Astrocyte (in vitro differentiated cells and primary cell): ENCODE results near the gene WWP2. TPM values are rescaled to one million over a fixed set of nuclear protein-coding genes. Genes with fewer than 3 reads are reported as not detected.
A peak's percentile ranks its signal among the peaks of the same experiment; 100 is the strongest.

Experiments
- DNase-seq: peaks from one replicate; pipeline ENCODE4 v3.0.0-alpha.2; 2010; ENCODE audit warnings: low read depth
- FAIRE-seq: peaks from 2 replicates; lab custom pipeline; 2011; peaks lifted over from hg19 to GRCh38; lab: Jason Lieb, UNC
- H2AFZ ChIP-seq: 2 replicates; pipeline ENCODE4 v1.6.0; 2012; ENCODE audit warnings: low read depth, low read length, inconsistent platforms
- H3K27ac ChIP-seq: 2 replicates; pipeline ENCODE4 v1.5.1; 2011; ENCODE audit warnings: low read depth, low read length, inconsistent platforms
- H3K27me3 ChIP-seq: 2 replicates; pipeline ENCODE4 v1.6.0; 2011; ENCODE audit warnings: low read length, inconsistent platforms; ENCODE audit not compliant: insufficient read depth
- H3K36me3 ChIP-seq: 2 replicates; pipeline ENCODE4 v1.5.1; 2011; ENCODE audit warnings: low read length, inconsistent platforms; ENCODE audit not compliant: insufficient read depth
- H3K4me1 ChIP-seq: 2 replicates; pipeline ENCODE4 v1.5.1; 2011; ENCODE audit warnings: low read length, inconsistent platforms; ENCODE audit not compliant: insufficient read depth
- H3K4me2 ChIP-seq: 2 replicates; pipeline ENCODE4 v1.6.0; 2012; ENCODE audit warnings: low read length, inconsistent platforms
- H3K4me3 ChIP-seq: 2 replicates; pipeline ENCODE4 v1.5.1; 2011; ENCODE audit warnings: low read depth, mild to moderate bottlenecking, low read length, inconsistent platforms; ENCODE audit not compliant: insufficient read depth
- H3K79me2 ChIP-seq: 2 replicates; pipeline ENCODE4 v1.6.0; 2012; ENCODE audit warnings: mild to moderate bottlenecking, low read length, inconsistent platforms; ENCODE audit not compliant: insufficient read depth
- H3K9ac ChIP-seq: 2 replicates; pipeline ENCODE4 v1.6.0; 2012; ENCODE audit warnings: mild to moderate bottlenecking, low read length, inconsistent platforms
- H3K9me3 ChIP-seq: 2 replicates; pipeline ENCODE4 v1.5.1; 2012; ENCODE audit warnings: low read depth, mild to moderate bottlenecking, low read length, inconsistent platforms; ENCODE audit not compliant: insufficient read depth
- H4K20me1 ChIP-seq: 2 replicates; pipeline ENCODE4 v1.6.0; 2012; ENCODE audit warnings: low read length, inconsistent platforms; ENCODE audit not compliant: insufficient read depth
- H3K27ac Mint-ChIP-seq: one replicate; pipeline ENCODE4 v1.8.0; 2021; ENCODE audit warnings: mild to moderate bottlenecking, mixed read lengths; ENCODE audit not compliant: unreplicated experiment
- H3K27me3 Mint-ChIP-seq: one replicate; pipeline ENCODE4 v1.8.0; 2021; ENCODE audit warnings: low read depth, mixed read lengths; ENCODE audit not compliant: unreplicated experiment
- H3K36me3 Mint-ChIP-seq: one replicate; pipeline ENCODE4 v1.8.0; 2021; ENCODE audit warnings: low read depth, mixed read lengths; ENCODE audit not compliant: unreplicated experiment
- H3K4me1 Mint-ChIP-seq: one replicate; pipeline ENCODE4 v1.8.0; 2021; ENCODE audit warnings: low read depth, mixed read lengths; ENCODE audit not compliant: unreplicated experiment
- H3K4me3 Mint-ChIP-seq: one replicate; pipeline ENCODE4 v1.8.0; 2021; ENCODE audit warnings: mild to moderate bottlenecking, moderate library complexity, mixed read lengths; ENCODE audit not compliant: unreplicated experiment
- H3K9me3 Mint-ChIP-seq: one replicate; pipeline ENCODE4 v1.8.0; 2021; ENCODE audit warnings: mild to moderate bottlenecking, mixed read lengths; ENCODE audit not compliant: unreplicated experiment
- CTCF ChIP-seq: IDR thresholded peaks from 2 replicates; pipeline ENCODE4 v1.5.1; 2011; ENCODE audit warnings: low read depth, mild to moderate bottlenecking, inconsistent platforms, low read length, moderate library complexity; ENCODE audit not compliant: insufficient read depth
- EZH2 ChIP-seq: IDR thresholded peaks from 2 replicates; pipeline ENCODE4 v1.6.1; 2012; ENCODE audit warnings: mild to moderate bottlenecking, low read length, inconsistent platforms; ENCODE audit not compliant: insufficient read depth
- total RNA-seq: library from RNA; stranded (reverse); gene quantifications from 2 replicates; pipeline ENCODE4 v1.2.1, GENCODE V29; 2021

The WWP2 gene
- total RNA-seq, 1 donor from 2014 or later: 28.7 TPM

GRCh38 chr16:69851491-69852240 lies 89.5 kb downstream of the WWP2 start:
- Mint-ChIP-seq H3K27me3 (no peaks in the 10 kb centered on the region), H3K9me3 (peaks cover 5% of the 10 kb centered on the region), H3K27ac (no peak overlapping the region), H3K36me3 (peaks cover 19% of the 10 kb centered on the region), H3K4me3 (no peak overlapping the region), H3K4me1 (peaks cover 12% of the 10 kb centered on the region)
- no peaks in the 10 kb centered on the region for H3K27me3 ChIP-seq
- no peak overlapping the region for H3K4me3 ChIP-seq
- FAIRE-seq: no peak
- no peaks in the 10 kb centered on the region for H3K9me3 ChIP-seq
- no peak overlapping the region for H3K4me2 ChIP-seq
- no peak overlapping the region for H3K27ac ChIP-seq
- no peaks in the 10 kb centered on the region for H4K20me1 ChIP-seq
- no peak for TF ChIP-seq EZH2
- TF ChIP-seq CTCF: no peak
- no peaks in the 10 kb centered on the region for H3K79me2 ChIP-seq
- H3K9ac ChIP-seq: no peak overlapping the region
- H3K4me1 ChIP-seq: peaks cover 13% of the 10 kb centered on the region
- H2AFZ ChIP-seq: no peak overlapping the region
- peak; percentile 61 for DNase-seq
- H3K36me3 ChIP-seq: no peaks in the 10 kb centered on the region

DNA sequence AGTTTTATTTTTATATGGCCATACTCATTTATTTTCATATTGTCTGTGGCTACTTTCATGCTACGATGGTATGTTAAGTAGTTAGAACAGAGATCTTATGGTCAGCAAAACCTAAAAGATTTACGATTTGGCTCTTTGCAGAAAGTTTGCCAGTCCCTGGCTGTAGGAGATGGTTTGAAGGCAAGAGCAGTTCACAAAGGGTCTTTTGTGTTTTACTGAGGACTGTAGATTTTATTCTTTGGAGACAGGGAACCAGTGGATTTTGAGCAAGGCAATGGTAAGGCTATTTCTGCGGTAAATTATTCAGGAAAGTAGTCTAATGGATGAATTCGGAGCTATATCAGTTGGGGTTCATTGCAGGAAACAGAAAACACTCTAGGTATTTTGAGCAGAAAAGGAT lies 90.7 kb downstream of the WWP2 start:
- Mint-ChIP-seq H3K9me3 (peaks cover 5% of the 10 kb centered on the region), H3K4me1 (peaks cover 12% of the 10 kb centered on the region), H3K36me3 (peaks cover 19% of the 10 kb centered on the region), H3K27ac (no peak overlapping the region), H3K27me3 (no peaks in the 10 kb centered on the region), H3K4me3 (no peak overlapping the region)
- H4K20me1 ChIP-seq: no peaks in the 10 kb centered on the region
- no peak overlapping the region for H2AFZ ChIP-seq
- H3K4me2 ChIP-seq: no peak overlapping the region
- H3K9ac ChIP-seq: no peak overlapping the region
- FAIRE-seq (no peak), DNase-seq (no peak)
- H3K4me3 ChIP-seq: no peak overlapping the region
- no peaks in the 10 kb centered on the region for H3K27me3 ChIP-seq
- no peaks in the 10 kb centered on the region for H3K9me3 ChIP-seq
- no peak overlapping the region for H3K27ac ChIP-seq
- peaks cover 13% of the 10 kb centered on the region for H3K4me1 ChIP-seq
- no peak for TF ChIP-seq CTCF
- TF ChIP-seq EZH2: no peak
- H3K79me2 ChIP-seq: no peaks in the 10 kb centered on the region
- no peaks in the 10 kb centered on the region for H3K36me3 ChIP-seq

DNA sequence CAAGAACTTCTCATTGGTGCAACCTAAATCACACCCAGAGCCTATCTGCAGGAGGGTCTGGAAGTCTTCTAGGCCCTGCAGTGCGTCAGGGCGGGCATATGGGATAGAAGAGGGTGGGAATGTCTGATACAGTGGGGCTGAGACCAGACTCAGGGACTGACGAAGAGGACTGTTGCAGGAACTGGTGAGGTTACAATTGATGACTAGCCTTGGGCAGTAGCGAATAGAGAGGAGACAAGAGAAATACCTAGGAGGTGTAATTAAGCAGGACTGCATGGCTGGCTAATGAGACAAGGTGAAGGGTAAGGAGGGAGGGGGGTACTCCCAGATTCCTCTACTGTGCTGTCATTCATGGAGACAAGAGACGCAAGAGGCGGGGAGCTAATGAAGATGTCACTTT lies 91.3 kb downstream of the WWP2 start:
- no peaks in the 10 kb centered on the region for H3K9me3 ChIP-seq

More for the DNA sequence above, 91.3 kb downstream of the WWP2 start:
- FAIRE-seq (no peak), DNase-seq (no peak)
- H3K4me3 Mint-ChIP-seq: no peak overlapping the region
- Histone ChIP-seq H3K79me2 (no peaks in the 10 kb centered on the region), H3K9ac (no peak overlapping the region), H3K27ac (no peak overlapping the region), H2AFZ (no peak overlapping the region), H3K27me3 (no peaks in the 10 kb centered on the region), H3K4me3 (no peak overlapping the region), H3K4me1 (peaks cover 9% of the 10 kb centered on the region), H4K20me1 (no peaks in the 10 kb centered on the region), H3K36me3 (no peaks in the 10 kb centered on the region), H3K4me2 (no peak overlapping the region)
- H3K27ac Mint-ChIP-seq: no peak overlapping the region
- no peak for TF ChIP-seq CTCF
- no peak for TF ChIP-seq EZH2
- H3K27me3 Mint-ChIP-seq: no peaks in the 10 kb centered on the region
- peaks cover 2% of the 10 kb centered on the region for H3K9me3 Mint-ChIP-seq
- peaks cover 12% of the 10 kb centered on the region for H3K4me1 Mint-ChIP-seq
- H3K36me3 Mint-ChIP-seq: peaks cover 19% of the 10 kb centered on the region
